Stomach (tissue), 4 donors: ENCODE results near the gene NEDD1.

ENCODE experiments used
- POLR2A ChIP-seq, 4 donors: fragments of 450-650 bp; IDR thresholded peaks; one replicate each; pipeline ENCODE4 v1.6.1; 2016; ENCODE audit warnings: antibody characterized with exemption in 4 of 4, control low read depth in 2 of 4, mild to moderate bottlenecking in 1 of 4, moderate library complexity in 1 of 4
- POLR2AphosphoS5 ChIP-seq, 3 donors: sonication (generic); formaldehyde crosslinking; IDR thresholded peaks; one replicate each; pipeline ENCODE4 v1.6.1; 2016; ENCODE audit warnings: antibody characterized with exemption in 3 of 3
- TF ChIP-seq, protein P1 (sequence below), 7 experiments: fragments of 450-650 bp in 4 of 7; fragments of 200-600 bp in 3 of 7; sonication (generic) in 3 of 7; IDR thresholded peaks; one replicate each; pipeline ENCODE4 v1.5.1; 2016 to 2019; ENCODE audit warnings: antibody characterized with exemption in 7 of 7, control low read depth in 2 of 7, mild to moderate bottlenecking in 1 of 7

DNA sequence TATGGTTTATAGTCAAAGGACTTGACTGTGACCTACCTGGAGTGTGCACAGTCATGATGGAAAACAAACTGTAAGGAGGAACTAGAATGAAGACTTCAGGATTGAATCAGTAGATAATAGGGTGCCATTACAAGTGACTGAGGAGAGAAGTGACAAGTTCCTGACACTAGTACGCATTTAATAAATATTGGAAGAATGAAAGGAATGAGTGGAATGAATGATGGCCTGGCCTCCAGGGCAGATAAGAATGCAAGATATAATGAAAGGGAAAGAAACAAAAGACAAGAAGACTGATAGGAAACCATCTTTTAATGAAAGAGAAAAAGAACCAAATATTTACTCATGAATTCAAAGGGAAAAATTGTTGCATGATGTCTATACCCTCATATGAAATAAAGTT lies 44.7 kb upstream of the NEDD1 start:
- no peak for TF ChIP-seq POLR2AphosphoS5 (IDR thresholded peaks at IDR 0.05)
- TF ChIP-seq POLR2A (IDR thresholded peaks at IDR 0.05): no peak
- TF ChIP-seq, protein P1, sequence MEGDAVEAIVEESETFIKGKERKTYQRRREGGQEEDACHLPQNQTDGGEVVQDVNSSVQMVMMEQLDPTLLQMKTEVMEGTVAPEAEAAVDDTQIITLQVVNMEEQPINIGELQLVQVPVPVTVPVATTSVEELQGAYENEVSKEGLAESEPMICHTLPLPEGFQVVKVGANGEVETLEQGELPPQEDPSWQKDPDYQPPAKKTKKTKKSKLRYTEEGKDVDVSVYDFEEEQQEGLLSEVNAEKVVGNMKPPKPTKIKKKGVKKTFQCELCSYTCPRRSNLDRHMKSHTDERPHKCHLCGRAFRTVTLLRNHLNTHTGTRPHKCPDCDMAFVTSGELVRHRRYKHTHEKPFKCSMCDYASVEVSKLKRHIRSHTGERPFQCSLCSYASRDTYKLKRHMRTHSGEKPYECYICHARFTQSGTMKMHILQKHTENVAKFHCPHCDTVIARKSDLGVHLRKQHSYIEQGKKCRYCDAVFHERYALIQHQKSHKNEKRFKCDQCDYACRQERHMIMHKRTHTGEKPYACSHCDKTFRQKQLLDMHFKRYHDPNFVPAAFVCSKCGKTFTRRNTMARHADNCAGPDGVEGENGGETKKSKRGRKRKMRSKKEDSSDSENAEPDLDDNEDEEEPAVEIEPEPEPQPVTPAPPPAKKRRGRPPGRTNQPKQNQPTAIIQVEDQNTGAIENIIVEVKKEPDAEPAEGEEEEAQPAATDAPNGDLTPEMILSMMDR (IDR thresholded peaks at IDR 0.05): no peak
